ENCODE results near the gene SPATA18. TPM values are rescaled to one million over a fixed set of nuclear protein-coding genes. Genes with fewer than 3 reads are reported as not detected.

The SPATA18 gene
- total and polyA plus RNA-seq, 4 donors: 0.03 to 1.1 (median 0.40) TPM

- Histone ChIP-seq H3K36me3 (ENCODE audit: control insufficient read depth in 4 of 4, insufficient read depth in 3 of 4, low read depth in 1 of 4, low read length in 3 of 4) (peaks cover 0 to 1% (median 0%) of the 10 kb centered on the region in 4 donors), H3K27ac (ENCODE audit: low read depth in 1 of 2, low read length in 2 of 2) (no peak overlapping the region), H3K9ac (ENCODE audit: low read depth in 1 of 2, low read length in 2 of 2) (no peak overlapping the region), H3K4me1 (ENCODE audit: control insufficient read depth in 4 of 4, insufficient read depth in 4 of 4, low read length in 3 of 4) (no peaks in the 10 kb centered on the region), H3K27me3 (ENCODE audit: control insufficient read depth in 4 of 4, insufficient read depth in 4 of 4, low read length in 3 of 4) (no peaks in the 10 kb centered on the region), H3K4me3 (ENCODE audit: low read depth in 1 of 3, low read length in 3 of 3) (no peak overlapping the region), H3K9me3 (ENCODE audit: control insufficient read depth in 4 of 4, low read length in 3 of 4) (no peaks in the 10 kb centered on the region)
- no peak for DNase-seq (ENCODE audit: low spot score)
- 96% methylated on average over 1 of the region's 2 CpGs for WGBS
- no peak for TF ChIP-seq RXRA (IDR thresholded peaks at IDR 0.05)
- TF ChIP-seq REST (IDR thresholded peaks at IDR 0.05): no peak
- TF ChIP-seq HNF4A (conservative IDR thresholded peaks at IDR 0.05): no peak
- TF ChIP-seq RAD21 (IDR thresholded peaks at IDR 0.05): no peak
- TF ChIP-seq FOXA2 (IDR thresholded peaks at IDR 0.05): no peak
- TF ChIP-seq YY1 (IDR thresholded peaks at IDR 0.05): no peak
- TF ChIP-seq ATF3 (IDR thresholded peaks at IDR 0.05): no peak
- no peak for TF ChIP-seq EGR1 (IDR thresholded peaks at IDR 0.05; ENCODE audit: low read depth in 2 of 2)
- no peak for TF ChIP-seq SP1 (IDR thresholded peaks at IDR 0.05)
These were observed 45.4 kb upstream of the SPATA18 start for GRCh38 chr4:52005604-52006273.

GRCh38 chr4:52006887-52007286 lies 44.2 kb upstream of the SPATA18 start:
- no peak overlapping the region for H3K27ac ChIP-seq (ENCODE audit: low read depth in 1 of 2, low read length in 2 of 2)
- H3K4me1 ChIP-seq (ENCODE audit: control insufficient read depth in 4 of 4, insufficient read depth in 4 of 4, low read length in 3 of 4): no peaks in the 10 kb centered on the region
- no peaks in the 10 kb centered on the region for H3K9me3 ChIP-seq (ENCODE audit: control insufficient read depth in 4 of 4, low read length in 3 of 4)
- no peak overlapping the region for H3K9ac ChIP-seq (ENCODE audit: low read depth in 1 of 2, low read length in 2 of 2)
- no peak overlapping the region for H3K4me3 ChIP-seq (ENCODE audit: low read depth in 1 of 3, low read length in 3 of 3)
- H3K36me3 ChIP-seq (ENCODE audit: control insufficient read depth in 4 of 4, insufficient read depth in 3 of 4, low read depth in 1 of 4, low read length in 3 of 4): peaks cover 0 to 1% (median 0%) of the 10 kb centered on the region in 4 donors
- WGBS: 93% methylated on average over 4 of the region's 4 CpGs
- no peaks in the 10 kb centered on the region for H3K27me3 ChIP-seq (ENCODE audit: control insufficient read depth in 4 of 4, insufficient read depth in 4 of 4, low read length in 3 of 4)
- DNase-seq (ENCODE audit: low spot score): no peak
- TF ChIP-seq YY1 (IDR thresholded peaks at IDR 0.05) (no peak), FOXA2 (IDR thresholded peaks at IDR 0.05) (no peak), NR2F2 (IDR thresholded peaks at IDR 0.05) (no peak), ATF3 (IDR thresholded peaks at IDR 0.05) (no peak), TAF1 (conservative IDR thresholded peaks at IDR 0.05) (no peak), EGR1 (IDR thresholded peaks at IDR 0.05; ENCODE audit: low read depth in 2 of 2) (no peak), SP1 (IDR thresholded peaks at IDR 0.05) (no peak), RAD21 (IDR thresholded peaks at IDR 0.05) (no peak), HNF4A (conservative IDR thresholded peaks at IDR 0.05) (no peak), MAX (IDR thresholded peaks at IDR 0.05) (no peak), GABPA (IDR thresholded peaks at IDR 0.05 in 1 of 2, conservative IDR thresholded peaks at IDR 0.05 in 1 of 2) (no peak)

GRCh38 chr4:52010986-52011385 lies 40.1 kb upstream of the SPATA18 start:
- Histone ChIP-seq H3K27ac (ENCODE audit: low read depth in 1 of 2, low read length in 2 of 2) (no peak overlapping the region), H3K27me3 (ENCODE audit: control insufficient read depth in 4 of 4, insufficient read depth in 4 of 4, low read length in 3 of 4) (no peaks in the 10 kb centered on the region), H3K4me3 (ENCODE audit: low read depth in 1 of 3, low read length in 3 of 3) (no peak overlapping the region), H3K36me3 (ENCODE audit: control insufficient read depth in 4 of 4, insufficient read depth in 3 of 4, low read depth in 1 of 4, low read length in 3 of 4) (peaks cover 0 to under 1% (median 0%) of the 10 kb centered on the region in 4 donors), H3K9me3 (ENCODE audit: control insufficient read depth in 4 of 4, low read length in 3 of 4) (no peaks in the 10 kb centered on the region), H3K4me1 (ENCODE audit: control insufficient read depth in 4 of 4, insufficient read depth in 4 of 4, low read length in 3 of 4) (no peaks in the 10 kb centered on the region), H3K9ac (ENCODE audit: low read depth in 1 of 2, low read length in 2 of 2) (no peak overlapping the region)
- DNase-seq (ENCODE audit: low spot score): no peak
- no peak for TF ChIP-seq RAD21 (IDR thresholded peaks at IDR 0.05)
- no peak for TF ChIP-seq SP1 (IDR thresholded peaks at IDR 0.05)
- no peak for TF ChIP-seq HNF4A (conservative IDR thresholded peaks at IDR 0.05)
- TF ChIP-seq YY1 (IDR thresholded peaks at IDR 0.05): no peak
- TF ChIP-seq FOXA1 (IDR thresholded peaks at IDR 0.05): no peak
- WGBS: 91% methylated on average over 2 of the region's 2 CpGs
